H1 (cell line): ENCODE data around the gene KCTD19. TPM values are rescaled to one million over a fixed set of nuclear protein-coding genes. Genes with fewer than 3 reads are reported as not detected.

Source experiments
- CHD7 ChIP-seq: fragments of 300-600 bp; sonication (generic); IDR thresholded peaks from 2 replicates; pipeline ENCODE4 v1.7.1; 2012; ENCODE audit warnings: low read length, moderate library complexity, mild to moderate bottlenecking, inconsistent platforms; ENCODE audit not compliant: insufficient replicate concordance
- EGR1 ChIP-seq: IDR thresholded peaks from 2 replicates; pipeline ENCODE4 v1.6.1; 2011; ENCODE audit warnings: low read depth, low read length, borderline replicate concordance
- MAFK ChIP-seq: IDR thresholded peaks from 2 replicates; pipeline ENCODE4 v1.6.1; 2012; ENCODE audit warnings: low read depth, mild to moderate bottlenecking, improper control_type of control experiment, low read length
- RNF2 ChIP-seq: fragments of 200-900, 300-1000 bp; sonication (generic); IDR thresholded peaks from 2 replicates; pipeline ENCODE4 v1.7.1; 2016; ENCODE audit warnings: borderline replicate concordance, low read depth, mild to moderate bottlenecking, antibody characterized with exemption, low read length; ENCODE audit not compliant: poor library complexity, severe bottlenecking; ENCODE audit errors: missing control alignments
- SIX5 ChIP-seq: IDR thresholded peaks from 2 replicates; pipeline ENCODE4 v1.6.1; 2011; ENCODE audit warnings: mild to moderate bottlenecking, low read depth, low read length
- SP4 ChIP-seq: IDR thresholded peaks from 2 replicates; pipeline ENCODE4 v1.6.1; 2012; ENCODE audit warnings: low read length, inconsistent platforms
- SRF ChIP-seq: IDR thresholded peaks from 2 replicates; pipeline ENCODE4 v1.6.1; 2011; ENCODE audit warnings: mild to moderate bottlenecking, low read depth, low read length, moderate library complexity
- SUZ12 ChIP-seq: fragments of 200-600 bp; sonication (generic); IDR thresholded peaks from 2 replicates; pipeline ENCODE4 v1.6.1; 2012; ENCODE audit warnings: mild to moderate bottlenecking, inconsistent platforms, low read length, moderate library complexity, mixed read lengths
- polyA plus RNA-seq, 7 experiments: library from polyadenylated mRNA; depleted of rRNA in 3 of 7; stranded (reverse) in 5 of 7; unstranded in 2 of 7; fragments of >200 nt in 5 of 7; fragments of 200-250 nt in 2 of 7; gene quantifications; 1 replicate in 5 of 7; 2 replicates in 1 of 7; 4 replicates in 1 of 7; pipeline versions ENCODE4 v1.2.1 to v1.2.3, GENCODE V29; 2011 to 2013; ENCODE audit warnings: missing spikeins in 2 of 7, mixed read lengths in 2 of 7
- total RNA-seq: library from RNA; stranded (reverse); fragmentation: NEBNext Ultra II Directional; extraction: Animal tissue kit (Norgen Biotek cat#: 25700); gene quantifications from 2 replicates; pipeline ENCODE4 v1.2.1, GENCODE V29; 2021

KCTD19 gene
- total and polyA plus RNA-seq, 2 of the 8 experiments (the other 6 are each of a cell fraction or from before 2014, with no cell fraction given), result 0.06 to 0.24 TPM

GRCh38 chr16:67252609-67253497, 73.7 kb downstream of the KCTD19 start (continued):
- TF ChIP-seq CHD7, result no peak
- TF ChIP-seq SP4, result no peak
- TF ChIP-seq EGR1, result no peak
- no peak for TF ChIP-seq RNF2
- TF ChIP-seq SRF, result no peak
- no peak for TF ChIP-seq SIX5
- TF ChIP-seq MAFK, result no peak
- no peak for TF ChIP-seq SUZ12
